ENCODE data around the gene TTC13. TPM values are rescaled to one million over a fixed set of nuclear protein-coding genes. Genes with fewer than 3 reads are reported as not detected.

The TTC13 gene
- total and polyA plus RNA-seq, 2 of the 13 experiments (the other 11 are each of a cell fraction or from before 2014, with no cell fraction given), result 5.8 to 15.9 TPM

DNA sequence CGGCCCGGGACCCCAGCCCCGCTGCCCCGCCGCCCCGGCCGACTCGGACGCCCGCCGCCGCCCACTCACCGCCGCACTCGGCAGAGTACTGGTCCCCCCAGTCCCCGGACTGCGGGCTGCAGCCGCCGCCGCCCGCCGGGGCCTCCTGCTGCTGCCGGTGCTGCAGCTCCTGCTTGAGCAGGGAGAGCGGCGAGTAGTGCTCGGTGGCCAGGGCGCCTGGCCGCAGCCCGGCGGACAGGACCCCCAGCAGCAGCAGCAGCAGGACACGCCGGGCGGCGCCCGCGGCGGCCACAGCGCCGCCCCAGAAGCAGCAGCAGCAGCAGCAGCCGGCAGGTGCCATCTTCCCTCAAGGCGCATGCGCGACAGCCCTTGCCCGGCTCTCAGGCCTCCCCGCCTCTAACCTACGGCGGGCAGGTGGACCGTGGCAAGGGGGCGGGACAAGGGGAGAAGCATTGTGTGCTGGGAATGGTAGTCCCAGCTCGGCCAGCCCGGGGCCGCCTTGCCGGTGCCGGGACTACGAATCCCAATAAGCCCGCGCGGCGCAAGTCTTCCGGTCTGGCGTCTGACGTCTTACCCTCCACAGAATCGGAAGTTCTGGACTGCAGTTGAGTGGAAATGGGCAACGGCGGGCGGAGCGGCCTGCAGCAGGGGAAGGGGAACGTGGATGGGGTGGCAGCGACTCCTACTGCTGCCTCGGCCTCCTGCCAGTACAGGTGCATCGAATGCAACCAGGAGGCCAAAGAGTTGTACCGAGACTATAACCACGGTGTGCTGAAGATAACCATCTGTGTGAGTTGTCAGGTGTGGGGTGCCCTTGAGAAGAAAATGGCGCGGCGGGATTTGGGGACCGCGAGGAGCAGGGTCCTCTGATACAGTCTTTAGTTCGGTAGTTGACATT is at the start of gene TTC13, which contains the start of gene ARV1 (continued):
- TF ChIP-seq ZNF292 (CRISPR knock-in tag; IDR thresholded peaks at IDR 0.05; ENCODE audit: borderline replicate concordance, low read depth) (peak; percentile 87; the same call in 1 of the 2 replicates), ZSCAN30 (CRISPR knock-in tag; IDR thresholded peaks at IDR 0.05) (no peak), ELF1 (CRISPR knock-in tag; IDR thresholded peaks at IDR 0.05) (peak; percentile 99), ZFY (CRISPR knock-in tag; IDR thresholded peaks at IDR 0.05) (peak; percentile 88), SPEN (CRISPR knock-in tag; IDR thresholded peaks at IDR 0.05; ENCODE audit: low read depth) (peak; percentile 94), TCF7L2 (IDR thresholded peaks at IDR 0.05; ENCODE audit: low read depth, low read length) (no peak), KLF15 (CRISPR knock-in tag; IDR thresholded peaks at IDR 0.05; ENCODE audit: borderline replicate concordance) (0 out of 2 replicates have a peak, but pooled peaks have one; percentile 52), DNMT1 (CRISPR knock-in tag; IDR thresholded peaks at IDR 0.05) (no peak; the same call in 1 of the 2 replicates), HOXA3 (CRISPR knock-in tag; IDR thresholded peaks at IDR 0.05) (peak; percentile 90), ZNF589 (CRISPR knock-in tag; conservative IDR thresholded peaks at IDR 0.05) (no peak), MED8 (CRISPR knock-in tag; IDR thresholded peaks at IDR 0.05; ENCODE audit: insufficient replicate concordance) (peak; percentile 47), ZNF343 (CRISPR knock-in tag; IDR thresholded peaks at IDR 0.05) (peak; percentile 28; the same call in 1 of the 2 replicates), HOXA7 (CRISPR knock-in tag; IDR thresholded peaks at IDR 0.05) (no peak), THAP11 (CRISPR knock-in tag; IDR thresholded peaks at IDR 0.05) (peak; percentile 99), TSC22D2 (CRISPR knock-in tag; IDR thresholded peaks at IDR 0.05; ENCODE audit: borderline replicate concordance) (peak; percentile 73; the same call in 1 of the 2 replicates), ZNF75D (CRISPR knock-in tag; IDR thresholded peaks at IDR 0.05; ENCODE audit: borderline replicate concordance) (no peak), GABPA (IDR thresholded peaks at IDR 0.05; ENCODE audit: low read depth, low read length) (peak; percentile 90), GABPA (CRISPR knock-in tag; IDR thresholded peaks at IDR 0.05; ENCODE audit: low read depth) (peak; percentile 98)
- TF ChIP-seq, protein P1, sequence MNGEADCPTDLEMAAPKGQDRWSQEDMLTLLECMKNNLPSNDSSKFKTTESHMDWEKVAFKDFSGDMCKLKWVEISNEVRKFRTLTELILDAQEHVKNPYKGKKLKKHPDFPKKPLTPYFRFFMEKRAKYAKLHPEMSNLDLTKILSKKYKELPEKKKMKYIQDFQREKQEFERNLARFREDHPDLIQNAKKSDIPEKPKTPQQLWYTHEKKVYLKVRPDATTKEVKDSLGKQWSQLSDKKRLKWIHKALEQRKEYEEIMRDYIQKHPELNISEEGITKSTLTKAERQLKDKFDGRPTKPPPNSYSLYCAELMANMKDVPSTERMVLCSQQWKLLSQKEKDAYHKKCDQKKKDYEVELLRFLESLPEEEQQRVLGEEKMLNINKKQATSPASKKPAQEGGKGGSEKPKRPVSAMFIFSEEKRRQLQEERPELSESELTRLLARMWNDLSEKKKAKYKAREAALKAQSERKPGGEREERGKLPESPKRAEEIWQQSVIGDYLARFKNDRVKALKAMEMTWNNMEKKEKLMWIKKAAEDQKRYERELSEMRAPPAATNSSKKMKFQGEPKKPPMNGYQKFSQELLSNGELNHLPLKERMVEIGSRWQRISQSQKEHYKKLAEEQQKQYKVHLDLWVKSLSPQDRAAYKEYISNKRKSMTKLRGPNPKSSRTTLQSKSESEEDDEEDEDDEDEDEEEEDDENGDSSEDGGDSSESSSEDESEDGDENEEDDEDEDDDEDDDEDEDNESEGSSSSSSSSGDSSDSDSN (CRISPR knock-in tag; IDR thresholded peaks at IDR 0.05), result peak; percentile 83
- TF ChIP-seq, protein P2, sequence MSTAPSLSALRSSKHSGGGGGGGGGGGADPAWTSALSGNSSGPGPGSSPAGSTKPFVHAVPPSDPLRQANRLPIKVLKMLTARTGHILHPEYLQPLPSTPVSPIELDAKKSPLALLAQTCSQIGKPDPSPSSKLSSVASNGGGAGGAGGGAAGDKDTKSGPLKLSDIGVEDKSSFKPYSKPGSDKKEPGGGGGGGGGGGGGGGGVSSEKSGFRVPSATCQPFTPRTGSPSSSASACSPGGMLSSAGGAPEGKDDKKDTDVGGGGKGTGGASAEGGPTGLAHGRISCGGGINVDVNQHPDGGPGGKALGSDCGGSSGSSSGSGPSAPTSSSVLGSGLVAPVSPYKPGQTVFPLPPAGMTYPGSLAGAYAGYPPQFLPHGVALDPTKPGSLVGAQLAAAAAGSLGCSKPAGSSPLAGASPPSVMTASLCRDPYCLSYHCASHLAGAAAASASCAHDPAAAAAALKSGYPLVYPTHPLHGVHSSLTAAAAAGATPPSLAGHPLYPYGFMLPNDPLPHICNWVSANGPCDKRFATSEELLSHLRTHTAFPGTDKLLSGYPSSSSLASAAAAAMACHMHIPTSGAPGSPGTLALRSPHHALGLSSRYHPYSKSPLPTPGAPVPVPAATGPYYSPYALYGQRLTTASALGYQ (CRISPR knock-in tag; IDR thresholded peaks at IDR 0.05), result no peak
- TF ChIP-seq, protein P3, sequence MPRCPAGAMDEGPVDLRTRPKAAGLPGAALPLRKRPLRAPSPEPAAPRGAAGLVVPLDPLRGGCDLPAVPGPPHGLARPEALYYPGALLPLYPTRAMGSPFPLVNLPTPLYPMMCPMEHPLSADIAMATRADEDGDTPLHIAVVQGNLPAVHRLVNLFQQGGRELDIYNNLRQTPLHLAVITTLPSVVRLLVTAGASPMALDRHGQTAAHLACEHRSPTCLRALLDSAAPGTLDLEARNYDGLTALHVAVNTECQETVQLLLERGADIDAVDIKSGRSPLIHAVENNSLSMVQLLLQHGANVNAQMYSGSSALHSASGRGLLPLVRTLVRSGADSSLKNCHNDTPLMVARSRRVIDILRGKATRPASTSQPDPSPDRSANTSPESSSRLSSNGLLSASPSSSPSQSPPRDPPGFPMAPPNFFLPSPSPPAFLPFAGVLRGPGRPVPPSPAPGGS (CRISPR knock-in tag; IDR thresholded peaks at IDR 0.05), result peak; percentile 85
- TF ChIP-seq, protein P4, sequence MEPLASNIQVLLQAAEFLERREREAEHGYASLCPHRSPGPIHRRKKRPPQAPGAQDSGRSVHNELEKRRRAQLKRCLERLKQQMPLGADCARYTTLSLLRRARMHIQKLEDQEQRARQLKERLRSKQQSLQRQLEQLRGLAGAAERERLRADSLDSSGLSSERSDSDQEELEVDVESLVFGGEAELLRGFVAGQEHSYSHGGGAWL (CRISPR knock-in tag; IDR thresholded peaks at IDR 0.05), result peak; percentile 72; the same call in 1 of the 2 replicates
- TF ChIP-seq, protein P5, sequence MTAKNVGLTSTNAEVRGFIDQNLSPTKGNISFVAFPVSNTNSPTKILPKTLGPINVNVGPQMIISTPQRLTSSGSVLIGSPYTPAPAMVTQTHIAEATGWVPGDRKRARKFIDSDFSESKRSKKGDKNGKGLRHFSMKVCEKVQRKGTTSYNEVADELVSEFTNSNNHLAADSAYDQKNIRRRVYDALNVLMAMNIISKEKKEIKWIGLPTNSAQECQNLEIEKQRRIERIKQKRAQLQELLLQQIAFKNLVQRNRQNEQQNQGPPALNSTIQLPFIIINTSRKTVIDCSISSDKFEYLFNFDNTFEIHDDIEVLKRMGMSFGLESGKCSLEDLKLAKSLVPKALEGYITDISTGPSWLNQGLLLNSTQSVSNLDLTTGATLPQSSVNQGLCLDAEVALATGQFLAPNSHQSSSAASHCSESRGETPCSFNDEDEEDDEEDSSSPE (CRISPR knock-in tag; IDR thresholded peaks at IDR 0.05), result peak; percentile 74
